AG10803 (cell line): ENCODE measurements around the gene WASF3.

ENCODE experiments used
- DNase-seq: peaks from one replicate; pipeline ENCODE4 v3.0.0; 2010; ENCODE audit warnings: low read depth
- H3K4me3 ChIP-seq: 2 replicates; pipeline ENCODE4 v1.5.1; 2011; ENCODE audit warnings: mild to moderate bottlenecking, low read length, control low read depth
- TF ChIP-seq, protein P1 (sequence below): conservative IDR thresholded peaks from 2 replicates; pipeline ENCODE4 v1.5.1; 2011; ENCODE audit warnings: mild to moderate bottlenecking, low read length, control low read depth, inconsistent platforms

Gene WASF3

DNA sequence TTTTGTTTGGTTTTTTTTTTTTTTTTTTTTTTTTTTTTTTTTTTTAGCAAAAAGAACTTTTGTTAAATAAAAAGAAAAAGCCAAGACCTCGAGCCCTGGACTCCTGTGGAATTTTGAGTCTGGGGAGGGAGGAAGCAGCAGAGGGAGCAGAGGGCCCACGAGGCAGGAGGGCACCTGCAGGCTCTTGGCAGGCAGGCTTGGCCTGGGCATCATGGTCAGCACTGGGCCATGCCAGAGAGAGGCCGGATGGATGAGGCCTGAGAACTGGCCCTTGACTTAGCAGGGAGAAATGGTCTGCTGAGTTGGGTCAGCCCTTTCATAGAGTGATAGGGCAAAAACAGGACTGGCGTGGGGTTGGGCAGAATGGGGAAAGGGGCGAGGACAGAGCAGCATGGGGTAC lies 102.7 kb downstream of the WASF3 start:
- no peak for DNase-seq
- TF ChIP-seq, protein P1, sequence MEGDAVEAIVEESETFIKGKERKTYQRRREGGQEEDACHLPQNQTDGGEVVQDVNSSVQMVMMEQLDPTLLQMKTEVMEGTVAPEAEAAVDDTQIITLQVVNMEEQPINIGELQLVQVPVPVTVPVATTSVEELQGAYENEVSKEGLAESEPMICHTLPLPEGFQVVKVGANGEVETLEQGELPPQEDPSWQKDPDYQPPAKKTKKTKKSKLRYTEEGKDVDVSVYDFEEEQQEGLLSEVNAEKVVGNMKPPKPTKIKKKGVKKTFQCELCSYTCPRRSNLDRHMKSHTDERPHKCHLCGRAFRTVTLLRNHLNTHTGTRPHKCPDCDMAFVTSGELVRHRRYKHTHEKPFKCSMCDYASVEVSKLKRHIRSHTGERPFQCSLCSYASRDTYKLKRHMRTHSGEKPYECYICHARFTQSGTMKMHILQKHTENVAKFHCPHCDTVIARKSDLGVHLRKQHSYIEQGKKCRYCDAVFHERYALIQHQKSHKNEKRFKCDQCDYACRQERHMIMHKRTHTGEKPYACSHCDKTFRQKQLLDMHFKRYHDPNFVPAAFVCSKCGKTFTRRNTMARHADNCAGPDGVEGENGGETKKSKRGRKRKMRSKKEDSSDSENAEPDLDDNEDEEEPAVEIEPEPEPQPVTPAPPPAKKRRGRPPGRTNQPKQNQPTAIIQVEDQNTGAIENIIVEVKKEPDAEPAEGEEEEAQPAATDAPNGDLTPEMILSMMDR = no peak
- no peak overlapping the region for H3K4me3 ChIP-seq

GRCh38 chr13:26660766-26661165 lies 103.3 kb downstream of the WASF3 start:
- TF ChIP-seq, protein P1 = no peak
- DNase-seq = no peak
- no peak overlapping the region for H3K4me3 ChIP-seq

DNA sequence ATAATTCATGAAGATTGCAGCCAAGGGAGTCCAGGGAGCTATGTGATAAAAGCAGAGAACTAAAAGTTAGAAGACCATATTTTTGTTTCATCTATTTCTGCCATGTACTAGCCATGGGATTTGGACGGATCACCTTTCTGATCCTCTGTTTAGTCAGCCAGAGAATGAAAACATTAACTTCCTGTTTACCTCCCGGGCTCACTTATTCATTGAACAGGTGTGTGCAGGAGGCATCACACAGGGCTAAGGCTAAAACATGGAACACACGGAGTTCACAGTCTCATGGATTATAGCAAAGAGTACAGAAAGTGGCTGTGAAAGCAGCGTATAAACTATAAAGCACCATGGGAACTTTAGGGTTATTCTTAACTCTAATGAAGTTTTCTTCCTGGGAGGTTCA lies 106.3 kb downstream of the WASF3 start:
- no peak for DNase-seq
- TF ChIP-seq, protein P1 = no peak
- H3K4me3 ChIP-seq = no peak overlapping the region

GRCh38 chr13:26664286-26664685 lies 106.8 kb downstream of the WASF3 start:
- no peak overlapping the region for H3K4me3 ChIP-seq
- TF ChIP-seq, protein P1 = no peak
- DNase-seq = no peak

DNA sequence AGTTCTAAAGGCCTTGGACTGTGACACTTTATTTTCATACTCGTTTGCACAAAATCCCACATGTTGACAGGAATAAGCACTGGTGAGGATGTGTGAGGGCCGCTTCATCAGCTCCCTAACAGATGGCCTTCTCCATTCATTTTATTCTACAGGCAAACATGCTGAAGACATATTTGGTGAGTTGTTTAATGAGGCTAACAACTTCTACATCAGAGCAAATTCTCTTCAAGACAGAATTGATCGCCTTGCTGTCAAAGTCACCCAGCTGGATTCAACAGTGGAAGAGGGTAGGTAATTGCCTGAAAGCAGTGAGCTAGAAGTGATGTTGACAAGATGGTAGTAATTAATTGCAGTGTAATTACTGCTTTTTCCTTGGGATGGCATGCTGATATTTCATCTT lies 107.4 kb downstream of the WASF3 start:
- TF ChIP-seq, protein P1 = no peak
- no peak overlapping the region for H3K4me3 ChIP-seq
- DNase-seq = no peak

GRCh38 chr13:26668357-26669146 lies 111.1 kb downstream of the WASF3 start:
- TF ChIP-seq, protein P1 = no peak
- DNase-seq = no peak
- no peak overlapping the region for H3K4me3 ChIP-seq

- no peak for DNase-seq
- no peak overlapping the region for H3K4me3 ChIP-seq
- TF ChIP-seq, protein P1 = no peak
Observed at GRCh38 chr13:26673890-26674289, 116.4 kb downstream of the WASF3 start.
